GM04504 (cell line): Measurements from ENCODE around the gene DNAJB6.
A peak's percentile ranks its signal among the peaks of the same experiment; 100 is the strongest.

Experiments used
- DNase-seq: peaks from one replicate; pipeline ENCODE4 v3.0.0-alpha.2; 2012; ENCODE audit warnings: low read depth

DNAJB6 gene

GRCh38 chr7:157396316-157397035 is 59.7 kb downstream of the DNAJB6 start:
- no peak for DNase-seq

GRCh38 chr7:157397036-157397720 is 60.4 kb downstream of the DNAJB6 start:
- DNase-seq: no peak

- peak; percentile 51 for DNase-seq
Observed at GRCh38 chr7:157397731-157398691, 61.2 kb downstream of the DNAJB6 start.

- no peak for DNase-seq
Observed at GRCh38 chr7:157399086-157399687, 62.4 kb downstream of the DNAJB6 start.

GRCh38 chr7:157400171-157400860 is 63.5 kb downstream of the DNAJB6 start:
- no peak for DNase-seq

DNA sequence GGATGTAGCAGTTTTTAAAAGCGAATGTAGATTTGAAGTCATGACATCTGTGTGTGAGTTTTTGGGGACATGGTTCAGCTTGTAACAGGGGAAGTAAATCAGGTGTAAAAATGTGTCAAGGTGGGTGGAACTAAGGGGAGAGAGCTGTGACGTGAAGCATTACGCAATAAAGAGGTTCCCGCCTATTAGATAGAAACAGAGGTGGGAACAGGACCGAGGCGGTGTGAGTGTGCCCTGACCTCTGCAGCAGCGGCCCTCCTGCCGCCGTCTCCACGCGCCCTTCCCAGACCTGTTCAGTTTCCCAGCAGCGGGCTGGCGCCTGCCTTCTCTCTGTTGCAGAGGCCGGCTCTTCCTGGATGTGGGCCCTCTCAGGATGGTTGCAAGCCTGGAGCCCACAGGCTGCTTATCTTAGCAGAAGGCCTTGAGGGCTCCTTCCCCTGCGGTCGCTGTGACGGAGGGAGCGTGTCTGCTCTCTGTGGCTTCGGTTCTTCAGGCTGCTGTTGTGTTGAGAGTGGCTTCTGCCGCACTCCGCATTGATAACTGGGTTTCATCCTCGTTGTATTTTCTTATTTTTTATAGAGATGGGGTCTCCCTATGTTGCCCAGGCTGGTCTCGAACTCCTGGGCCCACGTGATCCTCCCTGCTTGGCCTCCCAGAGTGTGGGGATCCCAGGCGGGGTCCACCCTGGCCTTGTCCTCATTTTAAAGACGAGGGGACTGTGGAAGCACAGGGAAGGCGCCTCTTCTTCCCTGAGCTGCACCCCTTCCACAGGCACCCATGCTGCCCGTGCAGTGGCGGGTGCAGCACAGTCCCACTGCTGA is 65.0 kb downstream of the DNAJB6 start:
- no peak for DNase-seq

GRCh38 chr7:157402388-157402703 is 65.5 kb downstream of the DNAJB6 start:
- no peak for DNase-seq

- no peak for DNase-seq
Observed at GRCh38 chr7:157402911-157403534, 66.2 kb downstream of the DNAJB6 start.

- DNase-seq: no peak
Observed at GRCh38 chr7:157403646-157404401, 67.0 kb downstream of the DNAJB6 start.

GRCh38 chr7:157404845-157405481 is 68.2 kb downstream of the DNAJB6 start:
- DNase-seq: peak; percentile 87

DNA sequence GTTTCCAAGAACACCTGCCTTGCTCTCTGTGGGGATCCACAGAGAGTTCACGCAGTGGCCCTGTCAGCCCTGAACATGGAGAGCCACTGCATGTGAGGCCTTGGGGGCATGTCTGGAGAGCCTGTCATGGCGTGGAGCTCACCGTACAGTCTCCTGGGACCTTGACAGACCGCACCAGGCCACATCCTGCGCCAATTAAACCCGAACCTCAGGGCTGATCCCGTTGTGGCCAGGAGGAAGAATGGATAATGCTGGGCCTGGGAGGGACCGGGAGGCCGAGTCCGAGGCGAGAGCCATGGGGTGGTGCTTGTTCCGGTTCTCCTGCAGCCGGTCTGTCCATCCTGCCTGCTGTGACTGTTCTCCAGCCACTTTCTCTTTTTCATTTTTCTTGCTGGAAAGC is 68.7 kb downstream of the DNAJB6 start:
- no peak for DNase-seq

- DNase-seq: no peak
Observed at GRCh38 chr7:157405914-157406810, 69.4 kb downstream of the DNAJB6 start.

DNA sequence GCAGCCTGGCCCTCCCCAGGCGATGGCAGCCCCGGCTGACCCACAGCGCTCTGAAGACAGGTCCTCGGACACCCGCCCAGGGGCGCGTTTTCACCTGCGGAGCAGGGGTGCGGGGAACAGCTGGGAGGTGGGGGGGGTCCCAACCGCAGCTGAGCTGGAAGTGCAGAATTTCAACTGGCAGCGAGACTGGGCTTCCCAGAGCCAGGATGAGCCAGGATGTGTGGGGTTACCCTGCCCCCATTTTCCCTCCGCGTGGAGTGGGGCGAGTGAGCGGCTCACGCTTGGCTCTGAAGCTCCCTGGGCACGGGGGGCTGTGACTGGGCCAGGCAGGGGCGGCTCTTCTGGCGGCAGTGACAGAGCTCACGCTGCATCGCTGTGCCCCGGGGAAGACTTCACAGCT is 70.2 kb downstream of the DNAJB6 start:
- DNase-seq: no peak

GRCh38 chr7:157407512-157408257 is 70.9 kb downstream of the DNAJB6 start:
- no peak for DNase-seq

- DNase-seq: no peak
Observed at GRCh38 chr7:157408258-157409101, 71.7 kb downstream of the DNAJB6 start.

- no peak for DNase-seq
Observed at GRCh38 chr7:157409149-157409752, 72.4 kb downstream of the DNAJB6 start.
